Neural progenitor cell (in vitro differentiated cells): ENCODE measurements around the gene NCAPD3. TPM values are rescaled to one million over a fixed set of nuclear protein-coding genes. Genes with fewer than 3 reads are reported as not detected.

Experiments
- DNase-seq: peaks from one replicate; pipeline ENCODE4 v3.0.0-alpha.2; 2016; ENCODE audit warnings: low spot score
- H2AFZ ChIP-seq: fragments of 200-600 bp; sonication (generic); replicated peaks from 2 replicates; pipeline ENCODE4 v1.6.1; 2016; ENCODE audit warnings: antibody characterized with exemption
- H3F3A ChIP-seq: fragments of 200-600 bp; sonication (generic); 2 replicates; pipeline ENCODE4 v1.6.1; 2016; ENCODE audit warnings: antibody characterized with exemption, low read depth
- H3K27ac ChIP-seq: fragments of 200-600 bp; sonication (generic); 2 replicates; pipeline ENCODE4 v1.5.1; 2016; ENCODE audit warnings: mild to moderate bottlenecking
- H3K27me3 ChIP-seq: fragments of 200-600 bp; sonication (generic); 2 replicates; pipeline ENCODE4 v1.6.1; 2016; ENCODE audit warnings: mild to moderate bottlenecking, moderate library complexity
- H3K36me3 ChIP-seq: fragments of 200-600 bp; sonication (generic); 2 replicates; pipeline ENCODE4 v1.5.1; 2016
- H3K4me1 ChIP-seq: fragments of 200-600 bp; sonication (generic); 2 replicates; pipeline ENCODE4 v1.6.1; 2016; ENCODE audit warnings: mixed run types
- H3K4me2 ChIP-seq: fragments of 200-600 bp; sonication (generic); 2 replicates; pipeline ENCODE4 v1.6.1; 2016
- H3K4me3 ChIP-seq: fragments of 200-600 bp; sonication (generic); 2 replicates; pipeline ENCODE4 v1.5.1; 2016
- H3K79me2 ChIP-seq: fragments of 200-600 bp; sonication (generic); 2 replicates; pipeline ENCODE4 v1.6.1; 2016; ENCODE audit warnings: low read depth
- H3K9ac ChIP-seq: fragments of 200-600 bp; sonication (generic); 2 replicates; pipeline ENCODE4 v1.6.1; 2016
- H3K9me3 ChIP-seq: fragments of 200-600 bp; sonication (generic); 2 replicates; pipeline ENCODE4 v1.5.1; 2016; ENCODE audit warnings: low read depth
- H4K20me1 ChIP-seq: fragments of 200-600 bp; sonication (generic); 2 replicates; pipeline ENCODE4 v1.6.1; 2016; ENCODE audit warnings: low read depth
- H3K27ac Mint-ChIP-seq: 3 replicates; pipeline ENCODE4 v1.8.0; 2021; ENCODE audit warnings: mixed read lengths
- H3K27me3 Mint-ChIP-seq: 2 replicates; pipeline ENCODE4 v1.8.0; 2022; ENCODE audit warnings: low read depth, mild to moderate bottlenecking, inconsistent platforms, moderate library complexity, mixed read lengths; ENCODE audit not compliant: insufficient read depth
- H3K36me3 Mint-ChIP-seq: 3 replicates; pipeline ENCODE4 v1.8.0; 2021; ENCODE audit warnings: mixed read lengths
- H3K4me1 Mint-ChIP-seq: 3 replicates; pipeline ENCODE4 v1.8.0; 2021; ENCODE audit warnings: mixed read lengths
- H3K4me3 Mint-ChIP-seq: 3 replicates; pipeline ENCODE4 v1.8.0; 2021; ENCODE audit warnings: mild to moderate bottlenecking, moderate library complexity, mixed read lengths
- H3K9me3 Mint-ChIP-seq: 3 replicates; pipeline ENCODE4 v1.8.0; 2020; ENCODE audit warnings: mixed read lengths
- CTCF ChIP-seq: fragments of 200-600 bp; sonication (generic); IDR thresholded peaks from 2 replicates; pipeline ENCODE4 v1.5.1; 2017; ENCODE audit warnings: antibody characterized with exemption, mild to moderate bottlenecking
- EZH2 ChIP-seq: fragments of 200-600 bp; sonication (generic); IDR thresholded peaks from 2 replicates; pipeline ENCODE4 v1.6.1; 2017; ENCODE audit warnings: antibody characterized with exemption, mild to moderate bottlenecking, moderate library complexity
- EZH2phosphoT487 ChIP-seq: fragments of 200-600 bp; sonication (generic); IDR thresholded peaks from 2 replicates; pipeline ENCODE4 v1.6.1; 2017; ENCODE audit warnings: antibody characterized with exemption
- total RNA-seq: library from RNA; depleted of rRNA; stranded (reverse); fragments of >200 nt; gene quantifications from 2 replicates; pipeline ENCODE4 v1.2.3, GENCODE V29; 2015; ENCODE audit warnings: low replicate concordance

Gene NCAPD3
- total RNA-seq, 1 donor from 2014 or later = 41.0 TPM

GRCh38 chr11:134244593-134244992, 20.8 kb upstream of the NCAPD3 start:
- H3K27ac ChIP-seq = no peak overlapping the region
- Mint-ChIP-seq H3K27me3 (no peaks in the 10 kb centered on the region), H3K4me3 (no peak overlapping the region), H3K36me3 (peaks cover 27% of the 10 kb centered on the region), H3K9me3 (no peaks in the 10 kb centered on the region), H3K27ac (no peak overlapping the region), H3K4me1 (no peaks in the 10 kb centered on the region)
- H3K4me1 ChIP-seq = no peaks in the 10 kb centered on the region
- H3F3A ChIP-seq = no peaks in the 10 kb centered on the region
- H3K9me3 ChIP-seq = no peaks in the 10 kb centered on the region
- no peaks in the 10 kb centered on the region for H3K79me2 ChIP-seq
- peak; percentile 28 for DNase-seq
- H3K4me3 ChIP-seq = no peak overlapping the region
- no peaks in the 10 kb centered on the region for H3K27me3 ChIP-seq
- TF ChIP-seq EZH2 = no peak
- no peak for TF ChIP-seq EZH2phosphoT487
- peak; percentile 43 for TF ChIP-seq CTCF
- no peak overlapping the region for H3K4me2 ChIP-seq
- H3K36me3 ChIP-seq = no peaks in the 10 kb centered on the region
- H2AFZ ChIP-seq = no peak overlapping the region
- H4K20me1 ChIP-seq = no peaks in the 10 kb centered on the region
- H3K9ac ChIP-seq = no peak overlapping the region

GRCh38 chr11:134243913-134244312, 20.1 kb upstream of the NCAPD3 start:
- TF ChIP-seq CTCF = no peak
- no peak for TF ChIP-seq EZH2phosphoT487
- TF ChIP-seq EZH2 = no peak
- H3K27ac ChIP-seq = no peak overlapping the region
- no peaks in the 10 kb centered on the region for H3K4me1 Mint-ChIP-seq

GRCh38 chr11:134242376-134242775, 18.6 kb upstream of the NCAPD3 start:
- Histone ChIP-seq H3K79me2 (no peaks in the 10 kb centered on the region), H3K4me1 (no peaks in the 10 kb centered on the region), H4K20me1 (no peaks in the 10 kb centered on the region), H3K27me3 (no peaks in the 10 kb centered on the region), H3K36me3 (no peaks in the 10 kb centered on the region), H3F3A (no peaks in the 10 kb centered on the region), H2AFZ (no peak overlapping the region), H3K27ac (no peak overlapping the region), H3K4me3 (no peak overlapping the region), H3K4me2 (no peak overlapping the region), H3K9me3 (no peaks in the 10 kb centered on the region), H3K9ac (no peak overlapping the region)
- H3K9me3 Mint-ChIP-seq = no peaks in the 10 kb centered on the region
- H3K36me3 Mint-ChIP-seq = peaks cover 27% of the 10 kb centered on the region
- no peak overlapping the region for H3K27ac Mint-ChIP-seq
- H3K27me3 Mint-ChIP-seq = no peaks in the 10 kb centered on the region
- no peak for DNase-seq
- H3K4me3 Mint-ChIP-seq = no peak overlapping the region
- TF ChIP-seq EZH2 (no peak), EZH2phosphoT487 (no peak), CTCF (no peak)
- H3K4me1 Mint-ChIP-seq = no peaks in the 10 kb centered on the region

More at GRCh38 chr11:134243913-134244312, 20.1 kb upstream of the NCAPD3 start:
- H3K27me3 Mint-ChIP-seq = no peaks in the 10 kb centered on the region
- H3K4me3 ChIP-seq = no peak overlapping the region
- no peak overlapping the region for H2AFZ ChIP-seq
- H3F3A ChIP-seq = no peaks in the 10 kb centered on the region
- no peaks in the 10 kb centered on the region for H4K20me1 ChIP-seq
- peaks cover 25% of the 10 kb centered on the region for H3K36me3 Mint-ChIP-seq
- H3K4me3 Mint-ChIP-seq = no peak overlapping the region
- H3K4me1 ChIP-seq = no peaks in the 10 kb centered on the region
- H3K27me3 ChIP-seq = no peaks in the 10 kb centered on the region
- no peaks in the 10 kb centered on the region for H3K9me3 Mint-ChIP-seq
- no peak overlapping the region for H3K9ac ChIP-seq
- H3K9me3 ChIP-seq = no peaks in the 10 kb centered on the region
- no peak for DNase-seq
- H3K36me3 ChIP-seq = no peaks in the 10 kb centered on the region
- no peak overlapping the region for H3K4me2 ChIP-seq
- H3K27ac Mint-ChIP-seq = no peak overlapping the region
- no peaks in the 10 kb centered on the region for H3K79me2 ChIP-seq
